ENCODE results near the gene MTSS2.

Gene MTSS2, protein sequence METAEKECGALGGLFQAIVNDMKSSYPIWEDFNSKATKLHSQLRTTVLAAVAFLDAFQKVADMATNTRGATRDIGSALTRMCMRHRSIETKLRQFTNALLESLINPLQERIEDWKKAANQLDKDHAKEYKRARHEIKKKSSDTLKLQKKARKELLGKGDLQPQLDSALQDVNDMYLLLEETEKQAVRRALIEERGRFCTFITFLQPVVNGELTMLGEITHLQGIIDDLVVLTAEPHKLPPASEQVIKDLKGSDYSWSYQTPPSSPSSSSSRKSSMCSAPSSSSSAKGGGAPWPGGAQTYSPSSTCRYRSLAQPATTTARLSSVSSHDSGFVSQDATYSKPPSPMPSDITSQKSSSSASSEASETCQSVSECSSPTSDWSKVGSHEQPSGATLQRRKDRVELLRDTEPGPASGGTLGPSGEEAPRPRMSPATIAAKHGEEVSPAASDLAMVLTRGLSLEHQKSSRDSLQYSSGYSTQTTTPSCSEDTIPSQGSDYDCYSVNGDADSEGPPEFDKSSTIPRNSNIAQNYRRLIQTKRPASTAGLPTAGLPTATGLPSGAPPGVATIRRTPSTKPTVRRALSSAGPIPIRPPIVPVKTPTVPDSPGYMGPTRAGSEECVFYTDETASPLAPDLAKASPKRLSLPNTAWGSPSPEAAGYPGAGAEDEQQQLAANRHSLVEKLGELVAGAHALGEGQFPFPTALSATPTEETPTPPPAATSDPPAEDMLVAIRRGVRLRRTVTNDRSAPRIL

DNA sequence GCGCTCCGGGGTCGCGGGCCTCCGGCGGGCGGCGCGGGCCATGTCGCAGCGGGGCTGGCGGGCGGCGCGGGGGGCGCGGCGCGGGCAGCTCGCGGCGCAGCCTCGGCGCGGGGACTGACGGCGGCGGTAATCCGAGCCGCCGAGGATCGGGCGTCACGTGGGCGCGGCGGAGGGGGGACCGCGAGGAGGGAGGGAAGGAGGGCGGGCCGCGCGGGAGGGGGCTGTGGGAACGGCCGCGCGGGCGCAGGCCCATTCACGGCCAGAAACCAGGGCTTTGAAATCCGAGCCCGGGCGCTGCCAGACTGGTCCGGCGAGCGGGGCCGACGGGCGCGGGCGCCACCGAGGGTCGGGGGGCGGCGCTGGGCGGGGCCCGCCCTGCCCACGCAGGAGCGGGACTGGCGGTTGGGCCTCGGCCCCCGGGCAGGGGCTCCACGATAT, at the start of gene MTSS2:
TSS of gene MTSS2 (minus strand) at position 116 of the 438 bp plus-strand sequence. CDS start 262 bp downstream, outside the sequence.
- no peak for DNase-seq (ENCODE audit: extremely low read depth in 1 of 2, low read depth in 1 of 2)

DNA sequence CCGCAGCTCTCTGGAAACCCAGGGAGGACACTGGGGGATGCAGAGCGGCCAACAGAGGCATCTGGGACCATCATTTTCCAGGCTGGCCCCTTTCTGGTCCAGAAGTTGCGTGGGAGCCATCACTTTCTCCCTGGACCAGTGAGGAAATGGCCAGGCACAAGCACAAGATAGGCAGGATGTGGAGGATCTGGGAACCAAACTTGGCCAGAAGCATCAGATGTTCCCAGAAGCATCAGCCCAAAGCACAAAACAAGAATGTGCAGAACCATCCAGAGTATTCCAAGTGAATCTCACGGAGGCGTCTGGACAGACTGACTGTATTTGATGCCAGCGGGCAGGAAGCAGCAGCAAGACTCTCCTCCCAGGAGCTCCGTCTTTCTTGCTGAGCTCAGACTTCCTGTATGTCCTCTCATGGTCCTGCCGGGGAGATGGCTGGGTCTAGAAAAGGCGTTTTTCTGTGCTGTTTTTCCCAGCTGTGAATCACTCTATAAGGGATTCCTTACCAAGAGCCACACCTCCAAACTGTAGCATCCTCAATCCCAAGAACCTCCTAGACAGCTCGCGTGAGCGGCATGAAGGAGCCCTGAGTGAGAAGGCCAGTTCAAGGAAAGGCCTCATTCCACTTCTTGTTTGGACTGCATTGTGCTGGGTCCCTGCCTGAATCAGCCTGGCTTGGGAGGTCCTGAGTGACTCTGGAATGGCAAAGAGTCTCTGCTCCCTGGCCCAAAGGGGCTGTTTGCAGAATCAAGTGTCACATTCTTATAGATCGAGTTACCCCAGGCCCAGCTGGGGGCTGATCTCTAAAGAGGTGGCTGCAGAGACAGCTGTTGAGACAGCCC, 49.5 kb upstream of the MTSS2 start:
- DNase-seq (ENCODE audit: extremely low read depth in 1 of 2, low read depth in 1 of 2), result no peak

DNA sequence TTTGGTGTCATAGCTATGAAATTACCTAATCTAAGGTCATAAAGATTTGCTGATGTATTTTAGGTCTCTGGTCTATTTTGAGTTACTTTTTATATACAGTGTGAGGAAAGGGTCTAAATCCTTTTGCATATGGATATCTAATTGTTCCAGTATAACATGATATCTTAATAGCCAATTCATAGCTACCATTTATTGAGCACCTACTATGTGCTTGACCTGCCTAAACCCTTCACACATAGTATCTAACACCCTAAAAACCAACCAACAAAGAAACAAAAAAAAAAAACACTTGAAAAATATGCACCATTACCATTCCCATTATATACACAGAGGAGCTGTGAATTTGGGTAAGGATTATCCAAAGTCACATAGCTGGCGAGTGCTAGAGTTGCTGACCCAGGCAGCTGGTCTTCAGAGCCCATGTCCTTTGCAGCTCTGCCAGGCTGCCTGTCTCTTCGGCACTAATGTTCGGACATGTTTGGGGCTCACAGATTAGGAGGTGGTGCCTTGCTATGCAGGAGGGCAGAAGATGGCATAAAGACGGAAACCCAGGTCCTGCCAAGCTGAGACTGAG, 48.8 kb upstream of the MTSS2 start:
- no peak for DNase-seq (ENCODE audit: extremely low read depth in 1 of 2, low read depth in 1 of 2)

DNA sequence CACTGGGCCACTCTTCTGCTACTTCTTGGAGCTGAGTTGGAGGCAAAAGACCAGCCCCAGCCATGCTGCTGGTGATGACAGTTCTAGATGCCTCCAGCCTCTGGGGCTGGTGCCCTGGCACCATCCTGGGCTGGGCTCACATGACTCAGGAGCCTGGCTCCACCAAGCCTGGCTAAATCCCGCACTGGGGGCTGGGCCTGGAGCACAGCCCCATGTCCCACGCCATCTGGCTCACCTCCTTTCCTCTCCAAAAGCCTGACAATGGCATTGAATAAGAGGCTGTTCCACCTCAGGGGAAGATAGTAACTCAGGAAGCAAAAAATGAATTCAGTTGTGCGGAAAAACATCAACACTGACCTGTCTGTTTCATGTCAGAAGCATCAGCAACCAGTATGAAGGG, 45.1 kb upstream of the MTSS2 start:
- no peak for DNase-seq (ENCODE audit: extremely low read depth in 1 of 2, low read depth in 1 of 2)

DNA sequence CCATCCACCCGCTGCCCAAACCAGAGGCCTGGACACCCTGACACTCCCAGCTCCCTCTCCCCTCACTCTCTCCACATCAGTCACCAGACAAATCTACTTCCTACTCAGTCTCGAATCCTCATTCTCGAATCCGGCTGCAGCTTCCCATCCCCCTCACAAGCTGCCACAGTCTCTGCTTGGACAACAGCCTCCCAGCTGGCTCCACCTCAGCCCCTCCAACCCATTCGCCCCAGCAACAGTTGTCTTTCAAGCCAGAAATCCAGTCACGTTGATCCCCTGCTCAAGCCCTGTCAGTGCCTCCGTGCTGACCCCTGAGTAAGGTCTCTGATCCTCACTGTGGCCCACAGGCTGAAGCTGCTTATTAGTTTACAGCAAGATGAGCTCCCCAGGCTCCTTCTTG, 44.2 kb upstream of the MTSS2 start:
- no peak for DNase-seq (ENCODE audit: extremely low read depth in 1 of 2, low read depth in 1 of 2)

DNA sequence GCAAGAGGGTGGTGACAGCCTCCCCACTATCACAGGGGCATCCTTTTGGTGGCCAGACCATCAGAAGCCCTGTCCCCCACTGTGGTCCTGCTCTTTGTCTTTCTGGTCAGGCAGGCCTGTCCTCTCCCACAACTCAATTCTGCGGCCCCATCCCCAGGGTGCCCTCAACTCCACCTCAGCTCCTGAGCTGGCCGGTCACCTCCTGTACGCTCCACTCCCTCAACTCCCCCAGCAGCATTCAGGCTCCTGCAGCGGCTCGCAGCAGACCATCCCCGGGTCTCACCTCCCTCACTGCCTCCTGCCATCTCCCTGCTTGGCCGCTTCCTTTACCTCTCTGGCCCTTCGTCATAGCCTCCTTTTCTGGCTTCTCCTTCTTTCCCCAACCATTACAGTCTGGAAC, 43.4 kb upstream of the MTSS2 start:
- no peak for DNase-seq (ENCODE audit: extremely low read depth in 1 of 2, low read depth in 1 of 2)

DNA sequence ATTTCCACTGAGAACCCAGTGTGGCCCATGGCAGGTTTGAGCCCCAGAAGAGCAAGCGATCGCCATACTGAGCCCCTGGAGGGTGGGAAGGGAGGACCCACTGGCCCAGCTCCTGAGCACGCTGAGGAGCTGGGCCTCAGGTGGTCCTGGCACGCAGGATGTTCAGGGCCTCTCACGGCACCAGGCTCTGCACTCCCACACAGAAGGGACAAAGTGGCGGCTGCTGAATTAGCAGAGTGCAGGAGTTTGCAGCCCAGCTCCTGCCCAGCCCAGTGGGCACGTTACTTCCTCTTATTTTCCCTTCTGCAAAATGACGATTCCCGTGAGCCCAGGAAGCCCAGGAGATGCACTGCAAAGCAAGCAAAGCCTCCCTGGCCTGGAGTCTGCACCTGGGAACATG, 42.3 kb upstream of the MTSS2 start:
- DNase-seq (ENCODE audit: extremely low read depth in 1 of 2, low read depth in 1 of 2), result no peak

DNA sequence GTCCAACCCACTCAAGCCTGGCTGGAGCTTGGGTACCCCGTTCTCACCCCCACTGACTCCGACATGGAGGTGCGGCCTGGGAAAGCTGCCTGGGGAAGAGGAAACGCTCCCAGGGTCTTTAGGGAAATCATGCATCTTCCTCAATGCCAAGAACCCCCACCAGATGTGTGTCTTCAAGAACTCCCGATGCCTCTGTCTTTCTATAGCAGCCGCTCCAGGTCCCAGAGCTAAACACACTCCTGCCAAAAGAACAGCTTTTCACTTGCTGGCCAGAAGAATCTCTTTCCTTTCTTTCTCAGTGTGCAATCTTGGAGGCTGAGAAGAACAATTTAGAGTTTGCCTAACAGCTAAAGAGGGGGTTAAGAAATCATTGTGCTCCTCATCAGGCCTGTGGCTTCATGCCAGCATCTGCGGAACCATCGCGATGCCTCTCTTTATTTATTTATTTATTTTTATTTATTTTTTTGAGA, 41.1 kb upstream of the MTSS2 start:
- no peak for DNase-seq (ENCODE audit: extremely low read depth in 1 of 2, low read depth in 1 of 2)

DNA sequence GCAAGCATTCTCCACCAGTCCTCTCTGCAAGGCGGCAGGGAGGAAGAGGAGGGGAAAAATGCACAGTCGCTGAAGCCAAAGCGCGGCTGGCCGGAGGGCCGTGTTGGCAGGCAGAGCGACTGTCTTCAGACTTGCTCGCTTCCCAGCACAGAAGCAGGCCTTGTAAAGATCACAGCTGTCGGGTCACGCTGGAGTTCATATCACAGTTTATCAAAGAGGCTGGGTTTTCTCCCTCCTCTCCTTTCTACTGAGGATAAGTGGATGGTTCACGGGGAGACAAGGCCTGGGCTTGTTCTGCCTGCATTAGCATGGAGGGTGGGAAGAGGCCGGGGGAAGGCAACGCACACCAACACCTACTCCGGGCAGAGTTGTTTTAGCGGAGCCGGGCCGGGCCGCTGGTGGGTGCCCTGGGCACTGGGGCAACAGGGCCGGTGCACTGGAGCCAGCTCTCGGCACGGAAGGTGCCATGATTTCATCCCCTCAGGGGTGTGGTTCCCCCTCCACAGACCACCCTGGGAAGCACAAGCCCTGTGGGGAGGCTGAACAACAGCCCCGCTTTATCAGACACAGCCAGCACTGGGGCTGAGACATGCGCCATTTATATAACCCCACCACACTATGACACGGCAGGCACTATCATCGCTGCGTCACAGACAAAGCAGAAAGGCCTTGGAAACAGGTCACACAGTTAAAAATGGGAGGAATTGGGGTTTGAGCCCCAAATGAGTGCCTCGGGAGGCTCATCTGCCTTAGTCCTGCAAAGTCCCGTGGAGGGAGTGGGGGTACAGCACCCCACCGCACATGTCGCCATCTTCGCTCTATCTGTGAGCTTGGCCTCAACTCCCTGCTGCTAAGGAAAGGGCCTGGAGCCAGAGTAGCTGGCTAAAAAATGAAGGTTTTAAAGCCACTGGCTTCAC, 40.3 kb upstream of the MTSS2 start:
- DNase-seq (ENCODE audit: extremely low read depth in 1 of 2, low read depth in 1 of 2), result no peak

DNA sequence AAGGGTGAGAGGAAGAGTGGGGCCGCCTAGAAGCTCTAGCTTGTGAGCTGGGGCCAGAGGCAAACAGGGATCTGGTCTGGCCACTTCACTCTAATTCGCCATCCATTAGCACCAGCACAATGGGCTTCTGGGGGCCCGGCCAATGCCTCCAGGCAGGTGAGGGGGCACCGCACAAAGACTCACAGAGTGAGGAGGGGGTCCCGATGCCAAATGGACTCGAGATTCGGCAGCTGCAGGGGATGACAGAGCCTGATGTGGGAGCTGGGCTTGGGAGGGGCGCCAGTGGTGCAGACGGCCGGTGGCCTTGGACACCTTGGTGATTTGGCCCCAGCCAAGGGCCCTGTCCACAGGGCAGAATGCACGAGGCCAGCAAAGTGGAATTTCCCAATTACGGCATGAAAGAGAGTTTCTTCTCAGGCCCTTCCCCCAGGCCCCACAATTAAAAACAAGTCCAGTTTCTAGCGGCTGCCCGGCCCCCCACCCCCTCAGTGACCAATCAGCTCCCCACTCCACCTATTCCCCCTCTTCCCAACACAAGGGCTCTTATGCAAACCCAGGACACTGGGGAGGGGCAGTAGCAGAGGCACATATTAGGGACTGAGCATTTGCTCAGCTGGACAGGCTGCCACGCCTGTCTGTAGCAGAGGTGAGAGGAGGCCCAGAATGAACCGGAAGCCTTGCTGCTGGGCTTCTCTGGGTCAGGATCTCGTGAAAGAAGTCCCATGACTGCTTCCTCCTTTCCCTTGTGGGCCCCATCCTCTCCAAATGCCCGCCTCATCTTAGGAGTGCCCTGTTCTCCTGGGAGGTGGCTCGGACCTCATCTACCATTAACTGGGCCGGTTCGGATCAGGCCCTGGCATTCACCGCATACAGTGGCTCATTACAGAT, 39.4 kb upstream of the MTSS2 start:
- no peak for DNase-seq (ENCODE audit: extremely low read depth in 1 of 2, low read depth in 1 of 2)

DNA sequence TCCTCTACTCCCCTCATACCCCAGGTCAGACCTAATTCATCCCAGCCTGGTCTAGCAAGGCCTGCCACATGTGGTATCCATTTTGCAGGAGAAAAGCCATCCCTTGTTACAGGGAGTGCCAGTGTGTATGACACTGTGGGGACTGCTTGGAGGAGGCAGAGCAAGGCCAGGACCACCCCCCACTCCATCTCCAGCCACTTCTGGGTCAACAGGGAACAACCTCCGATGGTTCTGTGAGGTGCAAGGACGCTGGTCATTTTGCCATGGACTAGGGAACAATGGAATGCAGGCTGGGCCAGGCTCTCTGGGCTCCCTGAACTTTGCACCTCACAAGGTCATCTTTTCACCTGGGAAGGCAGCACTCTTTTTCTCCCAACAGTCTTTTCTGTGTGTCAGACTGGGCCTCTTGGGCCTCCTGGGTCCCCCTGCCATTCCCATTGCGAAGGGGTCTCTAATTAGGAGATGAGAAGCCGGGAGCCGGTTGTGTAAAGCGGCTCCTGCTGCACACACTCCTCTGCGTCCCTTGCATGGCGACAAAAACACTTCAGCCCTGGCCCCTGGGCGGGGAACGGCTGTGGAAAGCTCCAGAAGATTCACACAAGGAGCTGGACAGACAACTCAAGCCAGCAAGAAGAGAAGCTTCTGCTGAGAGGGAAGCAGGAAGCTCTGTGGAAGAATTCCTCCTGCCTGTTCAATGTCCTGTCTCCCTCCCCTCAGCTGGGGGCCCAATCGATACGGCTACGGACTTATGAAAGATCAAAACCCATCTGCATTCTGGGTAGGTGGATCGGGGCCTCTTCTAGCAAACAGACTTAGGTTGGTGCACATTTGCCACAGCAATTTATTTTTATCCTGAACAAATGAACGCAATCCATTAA, 38.5 kb upstream of the MTSS2 start:
- no peak for DNase-seq (ENCODE audit: extremely low read depth in 1 of 2, low read depth in 1 of 2)

DNA sequence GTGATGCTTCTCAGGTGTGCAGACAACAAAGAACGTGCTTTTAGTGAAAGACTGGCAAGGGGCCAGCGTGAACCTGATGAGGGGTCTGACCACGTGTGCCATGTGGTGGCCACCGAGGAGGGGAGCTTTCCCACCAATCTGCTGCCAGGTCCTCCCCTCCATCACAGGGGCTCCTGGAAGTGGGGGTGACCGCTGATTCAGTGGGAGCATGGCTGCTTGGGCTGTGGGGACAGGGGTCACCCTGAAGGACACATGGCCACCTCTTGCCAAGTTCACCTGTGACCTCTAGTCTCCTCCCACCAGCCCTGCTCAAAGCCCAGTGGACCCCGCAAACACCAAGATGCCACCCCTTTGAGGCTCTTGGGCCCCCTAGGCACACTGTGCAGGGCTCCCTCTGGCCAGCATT, 37.9 kb upstream of the MTSS2 start:
- no peak for DNase-seq (ENCODE audit: extremely low read depth in 1 of 2, low read depth in 1 of 2)

DNA sequence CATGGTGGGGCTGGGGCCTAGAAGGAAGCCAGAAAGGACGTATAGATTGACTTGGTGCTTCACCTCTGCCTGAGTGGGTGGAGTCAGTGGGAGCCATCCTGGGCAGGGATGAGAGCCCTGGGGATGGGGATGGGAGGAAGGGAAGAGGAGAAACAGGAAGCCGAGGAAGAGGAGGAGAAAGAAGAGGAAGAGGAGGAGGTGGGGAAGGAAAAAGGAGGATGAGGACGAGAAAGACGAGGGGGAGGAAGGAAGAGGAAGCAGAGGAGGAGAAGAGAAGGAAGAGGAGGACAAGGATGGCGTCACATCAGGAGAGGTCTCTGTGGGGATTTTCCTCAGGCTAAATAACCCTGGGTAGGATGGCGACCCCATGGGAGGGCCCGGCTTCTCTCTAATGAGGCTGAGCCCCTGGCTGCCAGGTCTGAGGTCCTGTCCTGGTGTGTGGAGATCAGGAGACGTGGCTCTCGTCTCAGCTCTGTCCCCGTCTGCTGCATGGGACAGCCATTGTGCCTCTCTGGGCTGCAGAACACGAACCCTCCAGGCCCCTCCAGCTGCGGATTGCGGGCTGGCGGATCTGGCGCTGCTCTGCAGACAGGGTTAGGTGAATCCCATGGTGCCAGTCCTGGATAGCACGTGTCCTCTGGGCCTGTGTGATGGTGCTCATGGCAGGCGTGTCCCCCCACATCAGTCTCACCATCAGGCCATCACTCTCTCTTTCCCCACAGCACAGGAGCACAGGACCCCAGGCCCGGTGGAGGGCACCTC, 35.5 kb upstream of the MTSS2 start:
- no peak for DNase-seq (ENCODE audit: extremely low read depth in 1 of 2, low read depth in 1 of 2)

DNA sequence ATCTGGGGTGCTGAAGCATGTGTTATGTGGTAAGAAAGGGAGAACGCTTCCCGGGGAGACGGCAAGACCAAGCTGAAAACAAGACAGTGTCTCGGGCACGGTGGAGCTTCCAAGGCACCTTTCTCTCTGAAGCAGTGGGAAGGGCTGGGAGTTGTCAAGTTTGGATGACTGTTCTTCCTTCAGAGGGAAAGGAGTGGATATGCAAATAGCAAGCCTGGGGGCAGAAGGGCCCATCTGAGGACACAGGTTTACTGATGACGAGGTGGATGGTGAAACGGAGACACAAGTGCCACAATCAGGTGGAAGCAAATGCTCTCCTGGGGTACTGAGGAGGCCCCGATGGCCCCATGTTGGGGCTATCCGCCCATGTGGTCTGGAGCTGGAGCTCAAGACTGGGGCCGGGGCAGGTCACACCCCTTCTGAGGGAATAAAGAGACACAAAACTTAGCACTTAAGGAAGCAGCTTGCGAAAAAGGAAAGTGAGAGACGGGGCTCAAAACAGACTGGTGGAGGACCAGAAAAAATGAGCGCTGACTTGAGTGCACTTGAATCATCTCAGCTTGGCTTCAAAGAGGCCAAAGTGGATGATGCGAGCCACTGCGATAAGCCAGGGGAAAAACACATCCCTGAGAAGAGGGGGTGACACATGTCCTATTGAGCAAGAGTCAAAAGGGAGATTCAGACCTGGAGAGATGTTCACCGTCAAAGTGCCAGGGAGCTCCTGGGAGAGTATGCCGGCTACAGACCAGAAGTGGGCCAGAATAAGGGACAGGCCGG, 34.8 kb upstream of the MTSS2 start:
- no peak for DNase-seq (ENCODE audit: extremely low read depth in 1 of 2, low read depth in 1 of 2)

DNA sequence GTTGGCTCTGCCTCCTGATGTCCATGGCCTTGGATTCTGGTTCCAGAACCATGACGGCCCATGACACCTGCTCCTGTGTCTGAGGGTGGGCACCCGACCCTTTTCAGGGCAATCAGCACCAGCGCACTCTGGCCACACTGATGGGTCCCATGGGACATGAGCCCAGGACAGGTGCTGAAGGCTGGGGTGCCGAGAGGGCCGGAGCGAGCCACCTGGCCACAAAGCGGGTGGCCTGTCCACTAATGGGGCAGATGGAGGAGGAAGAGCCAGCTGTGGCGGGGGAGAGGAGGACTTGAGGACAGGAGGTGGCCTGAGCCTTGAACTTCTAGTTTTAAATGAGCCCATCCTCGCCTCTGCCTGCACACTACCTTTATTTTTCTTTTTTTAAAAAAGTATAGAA, 31.2 kb upstream of the MTSS2 start:
- no peak for DNase-seq (ENCODE audit: extremely low read depth in 1 of 2, low read depth in 1 of 2)

DNA sequence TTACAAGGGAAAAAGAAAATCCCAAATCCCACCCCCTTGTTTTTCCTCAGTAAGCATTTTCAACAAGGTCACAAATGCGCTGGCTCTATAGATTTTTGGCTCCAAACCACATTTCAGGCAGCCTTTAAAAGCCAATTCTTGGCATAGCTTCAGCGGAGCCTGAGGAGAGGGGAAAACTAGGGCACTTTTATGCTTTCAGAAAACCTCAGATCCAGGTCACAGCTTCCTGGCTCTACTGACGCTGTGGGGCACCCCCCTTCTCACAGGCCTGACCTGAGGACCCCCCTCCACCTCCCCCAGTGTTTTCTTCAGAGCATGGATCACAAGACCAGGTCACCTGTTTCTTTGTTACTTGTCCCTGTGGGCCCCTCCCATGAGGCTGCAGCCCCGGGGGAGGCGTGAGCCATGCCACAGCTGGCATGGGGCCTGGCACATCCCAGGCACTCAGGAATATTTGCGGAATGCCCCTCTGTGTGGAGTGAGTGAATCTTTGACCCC, 30.1 kb upstream of the MTSS2 start:
- DNase-seq (ENCODE audit: extremely low read depth in 1 of 2, low read depth in 1 of 2), result no peak

Data from activated CD8-positive, alpha-beta memory T cell treated with anti-CD3 and anti-CD28 coated beads for 1 hour (primary cell).